ENCODE results near the gene ARL14EP. TPM values are rescaled to one million over a fixed set of nuclear protein-coding genes. Genes with fewer than 3 reads are reported as not detected.

The ARL14EP gene
- total RNA-seq, 1 donor: 25.4 TPM

- no peaks in the 10 kb centered on the region for H3K27me3 ChIP-seq (ENCODE audit: insufficient read depth, low read length)
- H3K4me1 ChIP-seq (ENCODE audit: insufficient read depth, low read length): no peaks in the 10 kb centered on the region
- H3K4me3 ChIP-seq (ENCODE audit: low read length): no peak overlapping the region
- no peaks in the 10 kb centered on the region for H3K9me3 ChIP-seq (ENCODE audit: low read depth, low read length)
Measured at GRCh38 chr11:30349885-30350284, 27.0 kb downstream of the ARL14EP start.

- Histone ChIP-seq H3K4me1 (ENCODE audit: insufficient read depth, low read length) (no peaks in the 10 kb centered on the region), H3K4me3 (ENCODE audit: low read length) (no peak overlapping the region), H3K27me3 (ENCODE audit: insufficient read depth, low read length) (no peaks in the 10 kb centered on the region), H3K9me3 (ENCODE audit: low read depth, low read length) (no peaks in the 10 kb centered on the region)
Measured at GRCh38 chr11:30350384-30350783, 27.5 kb downstream of the ARL14EP start.

- H3K27me3 ChIP-seq (ENCODE audit: insufficient read depth, low read length): no peaks in the 10 kb centered on the region
Measured at GRCh38 chr11:30351061-30351460, 28.2 kb downstream of the ARL14EP start.

GRCh38 chr11:30356391-30356790 lies 33.5 kb downstream of the ARL14EP start:
- Histone ChIP-seq H3K27me3 (ENCODE audit: insufficient read depth, low read length) (no peaks in the 10 kb centered on the region), H3K9me3 (ENCODE audit: low read depth, low read length) (no peaks in the 10 kb centered on the region), H3K4me3 (ENCODE audit: low read length) (no peak overlapping the region), H3K4me1 (ENCODE audit: insufficient read depth, low read length) (no peaks in the 10 kb centered on the region)

More at GRCh38 chr11:30351061-30351460, 28.2 kb downstream of the ARL14EP start:
- no peak overlapping the region for H3K4me3 ChIP-seq (ENCODE audit: low read length)
- H3K9me3 ChIP-seq (ENCODE audit: low read depth, low read length): no peaks in the 10 kb centered on the region
- H3K4me1 ChIP-seq (ENCODE audit: insufficient read depth, low read length): no peaks in the 10 kb centered on the region

GRCh38 chr11:30357872-30358271 lies 35.0 kb downstream of the ARL14EP start:
- no peaks in the 10 kb centered on the region for H3K4me1 ChIP-seq (ENCODE audit: insufficient read depth, low read length)
- no peaks in the 10 kb centered on the region for H3K27me3 ChIP-seq (ENCODE audit: insufficient read depth, low read length)
- no peak overlapping the region for H3K4me3 ChIP-seq (ENCODE audit: low read length)
- no peaks in the 10 kb centered on the region for H3K9me3 ChIP-seq (ENCODE audit: low read depth, low read length)

GRCh38 chr11:30358536-30358935 lies 35.6 kb downstream of the ARL14EP start:
- H3K27me3 ChIP-seq (ENCODE audit: insufficient read depth, low read length): no peaks in the 10 kb centered on the region
- no peaks in the 10 kb centered on the region for H3K9me3 ChIP-seq (ENCODE audit: low read depth, low read length)
- H3K4me1 ChIP-seq (ENCODE audit: insufficient read depth, low read length): no peaks in the 10 kb centered on the region
- H3K4me3 ChIP-seq (ENCODE audit: low read length): no peak overlapping the region

- Histone ChIP-seq H3K4me3 (ENCODE audit: low read length) (no peak overlapping the region), H3K9me3 (ENCODE audit: low read depth, low read length) (no peaks in the 10 kb centered on the region), H3K27me3 (ENCODE audit: insufficient read depth, low read length) (no peaks in the 10 kb centered on the region), H3K4me1 (ENCODE audit: insufficient read depth, low read length) (no peaks in the 10 kb centered on the region)
Measured at GRCh38 chr11:30360741-30361140, 37.8 kb downstream of the ARL14EP start.

GRCh38 chr11:30364139-30364836 lies 41.4 kb downstream of the ARL14EP start:
- no peak overlapping the region for H3K4me3 ChIP-seq (ENCODE audit: low read length)
- no peaks in the 10 kb centered on the region for H3K27me3 ChIP-seq (ENCODE audit: insufficient read depth, low read length)
- no peaks in the 10 kb centered on the region for H3K9me3 ChIP-seq (ENCODE audit: low read depth, low read length)
- H3K4me1 ChIP-seq (ENCODE audit: insufficient read depth, low read length): no peaks in the 10 kb centered on the region

GRCh38 chr11:30364837-30365482 lies 42.1 kb downstream of the ARL14EP start:
- no peak overlapping the region for H3K4me3 ChIP-seq (ENCODE audit: low read length)
- H3K27me3 ChIP-seq (ENCODE audit: insufficient read depth, low read length): peaks cover 2% of the 10 kb centered on the region
- H3K4me1 ChIP-seq (ENCODE audit: insufficient read depth, low read length): no peaks in the 10 kb centered on the region
- H3K9me3 ChIP-seq (ENCODE audit: low read depth, low read length): no peaks in the 10 kb centered on the region

GRCh38 chr11:30365793-30366517 lies 43.1 kb downstream of the ARL14EP start:
- peaks cover 2% of the 10 kb centered on the region for H3K27me3 ChIP-seq (ENCODE audit: insufficient read depth, low read length)
- H3K4me3 ChIP-seq (ENCODE audit: low read length): no peak overlapping the region
- no peaks in the 10 kb centered on the region for H3K9me3 ChIP-seq (ENCODE audit: low read depth, low read length)
- no peaks in the 10 kb centered on the region for H3K4me1 ChIP-seq (ENCODE audit: insufficient read depth, low read length)

GRCh38 chr11:30368394-30368793 lies 45.5 kb downstream of the ARL14EP start:
- Histone ChIP-seq H3K4me1 (ENCODE audit: insufficient read depth, low read length) (no peaks in the 10 kb centered on the region), H3K4me3 (ENCODE audit: low read length) (no peak overlapping the region), H3K27me3 (ENCODE audit: insufficient read depth, low read length) (peaks cover 2% of the 10 kb centered on the region), H3K9me3 (ENCODE audit: low read depth, low read length) (no peaks in the 10 kb centered on the region)

- no peak overlapping the region for H3K4me3 ChIP-seq (ENCODE audit: low read length)
- H3K9me3 ChIP-seq (ENCODE audit: low read depth, low read length): no peaks in the 10 kb centered on the region
- H3K27me3 ChIP-seq (ENCODE audit: insufficient read depth, low read length): peaks cover 2% of the 10 kb centered on the region
- H3K4me1 ChIP-seq (ENCODE audit: insufficient read depth, low read length): no peaks in the 10 kb centered on the region
Measured at GRCh38 chr11:30370164-30370563, 47.3 kb downstream of the ARL14EP start.

- Histone ChIP-seq H3K27me3 (ENCODE audit: insufficient read depth, low read length) (no peaks in the 10 kb centered on the region), H3K4me3 (ENCODE audit: low read length) (no peak overlapping the region), H3K9me3 (ENCODE audit: low read depth, low read length) (no peaks in the 10 kb centered on the region), H3K4me1 (ENCODE audit: insufficient read depth, low read length) (no peaks in the 10 kb centered on the region)
Measured at GRCh38 chr11:30377347-30377746, 54.4 kb downstream of the ARL14EP start.

- H3K27me3 ChIP-seq (ENCODE audit: insufficient read depth, low read length): no peaks in the 10 kb centered on the region
- no peaks in the 10 kb centered on the region for H3K9me3 ChIP-seq (ENCODE audit: low read depth, low read length)
- H3K4me1 ChIP-seq (ENCODE audit: insufficient read depth, low read length): no peaks in the 10 kb centered on the region
- H3K4me3 ChIP-seq (ENCODE audit: low read length): no peak overlapping the region
Measured at GRCh38 chr11:30380846-30381245, 57.9 kb downstream of the ARL14EP start.

- Histone ChIP-seq H3K4me3 (ENCODE audit: low read length) (no peak overlapping the region), H3K27me3 (ENCODE audit: insufficient read depth, low read length) (no peaks in the 10 kb centered on the region), H3K4me1 (ENCODE audit: insufficient read depth, low read length) (no peaks in the 10 kb centered on the region), H3K9me3 (ENCODE audit: low read depth, low read length) (no peaks in the 10 kb centered on the region)
Measured at GRCh38 chr11:30381879-30382278, 59.0 kb downstream of the ARL14EP start.

Measured in mononuclear cell (primary cell).